ENCODE measurements around the gene BMF. TPM values are rescaled to one million over a fixed set of nuclear protein-coding genes. Genes with fewer than 3 reads are reported as not detected.

The BMF gene
- total and polyA plus RNA-seq, 8 donors, result 16.2 to 58.6 (median 50.6) TPM

GRCh38 chr15:40050788-40051470, 57.8 kb downstream of the BMF start:
- H3K4me3 ChIP-seq, result no peak overlapping the region
- H3K36me3 ChIP-seq, result no peaks in the 10 kb centered on the region
- TF ChIP-seq CTCF (IDR thresholded peaks at IDR 0.05), result no peak
- DNase-seq, result peak in 2 of 4 donors; percentile 29 to 50
- intact Hi-C loops (cut with DNase I), result no loop called here
- no peaks in the 10 kb centered on the region for H3K9me3 ChIP-seq
- no peak overlapping the region for H3K27ac ChIP-seq
- H3K27me3 ChIP-seq, result no peaks in the 10 kb centered on the region
- H3K4me1 ChIP-seq, result peaks cover 29 to 69% of the 10 kb centered on the region in 2 donors
- no peak for ATAC-seq

- no peak overlapping the region for H3K4me3 ChIP-seq
- ATAC-seq (no peak), DNase-seq (no peak)
- H3K36me3 ChIP-seq, result no peaks in the 10 kb centered on the region
- peaks cover 25 to 66% of the 10 kb centered on the region in 2 donors for H3K4me1 ChIP-seq
- no peaks in the 10 kb centered on the region for H3K27me3 ChIP-seq
- intact Hi-C loops (cut with DNase I), result loop anchor here in 1 of 2 donors (5.0 kb wide), 2 partner anchors 58 to 223 kb away; partner anchors contain the start of gene BMF
- H3K9me3 ChIP-seq, result no peaks in the 10 kb centered on the region
- H3K27ac ChIP-seq, result peak overlapping the region; percentile 81 to 90
- no peak for TF ChIP-seq CTCF (IDR thresholded peaks at IDR 0.05)
Observed at GRCh38 chr15:40048926-40049475, 59.7 kb downstream of the BMF start.

GRCh38 chr15:40048211-40048792, 60.4 kb downstream of the BMF start:
- Histone ChIP-seq H3K4me3 (no peak overlapping the region), H3K36me3 (no peaks in the 10 kb centered on the region), H3K9me3 (no peaks in the 10 kb centered on the region), H3K27ac (peak overlapping the region; percentile 81 to 90), H3K4me1 (peaks cover 25 to 64% of the 10 kb centered on the region in 2 donors), H3K27me3 (no peaks in the 10 kb centered on the region)
- intact Hi-C loops (cut with DNase I), result loop anchor here in 1 of 2 donors (5.0 kb wide), 2 partner anchors 59 to 224 kb away; partner anchors contain the start of gene BMF
- ATAC-seq (peak; percentile 1), DNase-seq (no peak)
- TF ChIP-seq CTCF (IDR thresholded peaks at IDR 0.05), result no peak

GRCh38 chr15:40047415-40048210, 61.1 kb downstream of the BMF start:
- DNase-seq (peak in 3 of 4 donors; percentile 81 to 85 (median 84)), ATAC-seq (peak; percentile 59)
- H3K27me3 ChIP-seq, result no peaks in the 10 kb centered on the region
- no peak overlapping the region for H3K4me3 ChIP-seq
- H3K9me3 ChIP-seq, result no peaks in the 10 kb centered on the region
- no peaks in the 10 kb centered on the region for H3K36me3 ChIP-seq
- peaks cover 25 to 60% of the 10 kb centered on the region in 2 donors for H3K4me1 ChIP-seq
- H3K27ac ChIP-seq, result peak overlapping the region; percentile 81 to 90
- intact Hi-C loops (cut with DNase I), result loop anchor here in 1 of 2 donors (5.0 kb wide), 2 partner anchors 60 to 225 kb away; partner anchors contain the start of gene BMF
- no peak for TF ChIP-seq CTCF (IDR thresholded peaks at IDR 0.05)
